Upper lobe of right lung (tissue), 1 donor: Measurements from ENCODE around the gene ABCA2. TPM values are rescaled to one million over a fixed set of nuclear protein-coding genes. Genes with fewer than 3 reads are reported as not detected.

ENCODE experiments used
- ATAC-seq: fragments of 200-7000 bp; cut with Tn5 transposase; one replicate; pipeline ENCODE4 v1.9.1; 2020; ENCODE audit warnings: mild to moderate bottlenecking, moderate library complexity
- DNase-seq: peaks from one replicate; pipeline ENCODE4 v3.0.0-alpha.2; 2020
- H3K27ac ChIP-seq: fragments of 200-600 bp; one replicate; pipeline ENCODE4 v1.8.0; 2022
- H3K27me3 ChIP-seq: fragments of 200-600 bp; one replicate; pipeline ENCODE4 v1.8.0; 2022; ENCODE audit warnings: mild to moderate bottlenecking
- H3K36me3 ChIP-seq: fragments of 200-600 bp; one replicate; pipeline ENCODE4 v1.8.0; 2022
- H3K4me1 ChIP-seq: fragments of 200-600 bp; one replicate; pipeline ENCODE4 v1.8.0; 2022
- H3K4me3 ChIP-seq: fragments of 200-600 bp; one replicate; pipeline ENCODE4 v1.8.0; 2022; ENCODE audit warnings: mild to moderate bottlenecking
- H3K9me3 ChIP-seq: fragments of 200-600 bp; one replicate; pipeline ENCODE4 v1.8.0; 2022
- intact Hi-C: fragments of 100-400 bp; cut with DNase I; formaldehyde crosslinking; loops from one replicate; pipeline ENCODE4 v1.11.0; 2022
- total RNA-seq: library from RNA; stranded (reverse); fragmentation: NEBNext Ultra II Directional; extraction: Animal tissue kit (Norgen Biotek cat#: 25700); gene quantifications from one replicate; pipeline ENCODE4 v1.2.1, GENCODE V29; 2021
- TF ChIP-seq, protein P1 (sequence below): fragments of 200-600 bp; IDR thresholded peaks from one replicate; pipeline ENCODE4 v1.8.0; 2022; ENCODE audit warnings: antibody characterized with exemption
- donor health status: DM: no; HTN: yes; CAD: no; lungs with severe emphysema.

The ABCA2 gene
- total RNA-seq, 1 donor from 2014 or later = 44.3 TPM

DNA sequence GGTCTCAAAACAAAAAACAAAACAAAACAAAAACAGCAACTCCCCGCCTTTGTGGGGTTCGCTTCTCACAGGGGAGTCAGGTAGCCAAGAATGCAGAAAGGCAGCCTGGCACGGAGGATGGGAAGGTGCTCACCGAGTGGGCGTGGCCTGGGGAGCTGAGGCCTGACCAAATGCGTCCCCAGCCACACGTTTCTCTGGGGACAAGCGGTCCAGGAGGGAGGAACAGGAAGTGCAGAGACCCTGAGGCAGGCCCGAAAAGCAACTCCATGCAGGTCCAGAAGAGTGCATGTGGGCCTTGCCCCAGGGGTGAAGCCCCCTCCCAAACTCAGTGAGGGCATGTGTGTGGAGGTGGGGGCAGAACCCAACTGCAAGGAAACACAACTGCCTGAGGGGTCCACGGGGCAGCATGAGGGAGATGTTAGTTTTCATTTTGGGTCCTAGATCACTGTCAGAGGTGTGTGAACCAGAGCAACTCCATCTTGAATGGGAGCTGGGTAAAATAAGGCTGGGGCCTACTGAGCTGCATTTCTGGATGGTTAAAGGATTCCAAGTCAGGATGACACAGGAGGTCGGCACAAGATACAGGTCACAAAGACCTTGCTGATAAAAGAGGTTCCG lies 46.7 kb upstream of the ABCA2 start:
- DNase-seq (no peak), ATAC-seq (no peak)
- Histone ChIP-seq H3K4me1 (peaks cover 20% of the 10 kb centered on the region), H3K27me3 (no peaks in the 10 kb centered on the region), H3K27ac (no peak overlapping the region), H3K9me3 (no peaks in the 10 kb centered on the region), H3K4me3 (no peak overlapping the region), H3K36me3 (peaks cover 7% of the 10 kb centered on the region)
- TF ChIP-seq, protein P1, sequence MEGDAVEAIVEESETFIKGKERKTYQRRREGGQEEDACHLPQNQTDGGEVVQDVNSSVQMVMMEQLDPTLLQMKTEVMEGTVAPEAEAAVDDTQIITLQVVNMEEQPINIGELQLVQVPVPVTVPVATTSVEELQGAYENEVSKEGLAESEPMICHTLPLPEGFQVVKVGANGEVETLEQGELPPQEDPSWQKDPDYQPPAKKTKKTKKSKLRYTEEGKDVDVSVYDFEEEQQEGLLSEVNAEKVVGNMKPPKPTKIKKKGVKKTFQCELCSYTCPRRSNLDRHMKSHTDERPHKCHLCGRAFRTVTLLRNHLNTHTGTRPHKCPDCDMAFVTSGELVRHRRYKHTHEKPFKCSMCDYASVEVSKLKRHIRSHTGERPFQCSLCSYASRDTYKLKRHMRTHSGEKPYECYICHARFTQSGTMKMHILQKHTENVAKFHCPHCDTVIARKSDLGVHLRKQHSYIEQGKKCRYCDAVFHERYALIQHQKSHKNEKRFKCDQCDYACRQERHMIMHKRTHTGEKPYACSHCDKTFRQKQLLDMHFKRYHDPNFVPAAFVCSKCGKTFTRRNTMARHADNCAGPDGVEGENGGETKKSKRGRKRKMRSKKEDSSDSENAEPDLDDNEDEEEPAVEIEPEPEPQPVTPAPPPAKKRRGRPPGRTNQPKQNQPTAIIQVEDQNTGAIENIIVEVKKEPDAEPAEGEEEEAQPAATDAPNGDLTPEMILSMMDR = no peak
- intact Hi-C loops = no loop called here

DNA sequence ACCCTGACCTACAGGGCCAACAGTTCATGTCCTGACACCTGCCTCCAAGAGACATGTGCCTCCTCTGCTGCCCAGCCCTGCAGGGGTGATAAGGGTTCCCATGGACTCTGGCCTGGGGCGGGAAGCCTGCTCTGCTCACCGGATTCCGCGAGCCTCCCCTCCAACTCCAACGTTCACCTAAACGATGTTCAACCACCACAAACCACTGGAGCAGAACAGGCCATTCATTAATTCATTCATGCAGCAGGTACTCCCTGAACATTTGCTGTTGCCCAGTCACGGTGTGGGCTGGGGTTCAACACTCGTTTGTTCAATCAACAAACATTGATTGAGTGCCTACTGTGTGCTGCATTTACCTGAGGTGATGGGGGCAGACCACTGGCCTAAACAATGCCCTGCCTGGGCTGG lies 46.0 kb upstream of the ABCA2 start:
- no peak for ATAC-seq
- TF ChIP-seq, protein P1 = no peak
- intact Hi-C loops = no loop called here
- H3K4me1 ChIP-seq = peaks cover 20% of the 10 kb centered on the region
- H3K36me3 ChIP-seq = no peaks in the 10 kb centered on the region
- no peak for DNase-seq
- H3K27ac ChIP-seq = no peak overlapping the region
- no peaks in the 10 kb centered on the region for H3K9me3 ChIP-seq
- H3K4me3 ChIP-seq = no peak overlapping the region
- peaks cover 7% of the 10 kb centered on the region for H3K27me3 ChIP-seq

DNA sequence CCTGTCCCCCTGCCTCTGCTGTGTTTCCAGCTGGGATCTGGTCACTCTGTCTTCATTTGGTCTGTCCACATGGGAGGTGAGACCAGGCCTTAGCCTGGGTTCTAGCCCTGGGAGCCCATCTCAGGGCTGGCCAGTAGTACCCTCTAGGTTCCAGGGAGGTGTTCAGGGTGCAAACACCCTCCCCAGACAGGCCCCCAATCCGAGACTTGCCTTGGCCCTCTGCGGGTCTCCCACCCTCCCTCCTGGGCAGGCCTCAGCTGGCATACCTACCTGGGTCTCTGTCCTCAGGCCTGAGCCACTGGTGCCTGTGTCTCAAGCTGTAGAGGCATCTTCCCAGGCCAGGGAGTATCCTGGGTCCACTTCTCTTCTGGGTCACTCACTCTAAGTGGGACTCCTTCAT lies 43.2 kb upstream of the ABCA2 start:
- ATAC-seq (no peak), DNase-seq (no peak)
- H3K4me3 ChIP-seq = peak overlapping the region; percentile 39
- H3K36me3 ChIP-seq = no peaks in the 10 kb centered on the region
- TF ChIP-seq, protein P1 = no peak
- H3K4me1 ChIP-seq = peaks cover 7% of the 10 kb centered on the region
- intact Hi-C loops = no loop called here
- H3K27me3 ChIP-seq = peaks cover 9% of the 10 kb centered on the region
- H3K27ac ChIP-seq = peak overlapping the region; percentile 67
- no peaks in the 10 kb centered on the region for H3K9me3 ChIP-seq

DNA sequence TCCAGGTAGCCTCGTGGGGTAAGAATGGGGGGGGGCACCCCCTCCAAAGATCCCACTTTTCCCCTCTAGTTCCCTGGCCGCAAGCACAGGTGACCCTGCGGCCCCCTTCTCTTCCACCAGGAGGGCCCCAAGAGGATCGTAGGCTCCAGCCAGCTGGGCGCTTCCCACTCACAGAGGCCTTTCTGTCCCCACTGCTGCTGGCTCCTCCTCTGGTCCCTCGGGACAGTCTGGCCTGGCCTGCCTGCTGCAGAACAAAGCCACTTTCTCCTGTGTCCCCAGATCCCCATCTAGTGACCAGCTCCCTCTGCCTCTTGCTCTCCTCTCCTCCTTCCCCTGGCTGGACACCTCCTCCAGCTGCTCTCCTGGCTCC lies 42.9 kb upstream of the ABCA2 start:
- H3K4me3 ChIP-seq = peak overlapping the region; percentile 39
- TF ChIP-seq, protein P1 = no peak
- intact Hi-C loops = no loop called here
- peak overlapping the region; percentile 67 for H3K27ac ChIP-seq
- H3K36me3 ChIP-seq = no peaks in the 10 kb centered on the region
- peaks cover 7% of the 10 kb centered on the region for H3K4me1 ChIP-seq
- peaks cover 9% of the 10 kb centered on the region for H3K27me3 ChIP-seq
- peak; percentile 13 for ATAC-seq
- no peaks in the 10 kb centered on the region for H3K9me3 ChIP-seq
- DNase-seq = no peak

DNA sequence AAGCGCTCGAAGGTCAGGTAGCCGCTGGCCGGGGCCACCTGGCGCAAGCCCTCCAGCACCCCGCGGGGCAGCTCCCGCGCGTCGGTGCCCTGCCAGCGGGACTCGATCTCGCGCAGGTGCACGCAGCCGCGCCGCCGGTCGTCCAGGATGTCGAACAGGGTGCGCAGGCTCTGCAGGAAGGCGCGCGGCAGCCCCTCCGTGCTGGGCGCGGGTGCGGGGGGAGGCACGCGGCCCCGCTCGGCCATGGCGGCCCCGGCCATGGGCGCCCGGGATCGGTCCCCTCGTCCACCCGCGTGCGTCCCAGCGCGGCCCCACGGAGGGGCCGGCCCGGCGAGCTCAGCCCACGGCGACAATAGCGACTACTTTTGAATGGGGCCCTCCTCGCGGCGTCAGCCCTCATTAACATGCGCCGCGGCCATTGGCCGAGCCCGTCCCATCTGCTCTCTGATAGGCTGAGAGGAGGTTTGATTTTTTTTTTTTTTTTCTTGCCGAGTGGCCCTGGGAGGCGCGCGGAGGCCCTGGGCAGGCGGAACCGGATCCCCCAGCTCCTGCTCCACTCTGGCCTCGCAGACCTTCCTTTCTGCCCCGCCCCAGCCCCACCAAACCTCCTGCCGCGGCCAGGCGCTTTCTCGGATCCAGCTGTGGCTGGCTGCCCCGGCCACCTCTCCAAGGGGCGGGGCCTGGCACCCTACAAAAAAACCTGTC lies 42.3 kb upstream of the ABCA2 start, which contains the start of gene SAPCD2:
TSS of gene SAPCD2 (minus strand) at position 357 of the 705 bp plus-strand sequence. CDS start at position 260, 97 bp downstream.
- DNase-seq (peak; percentile 94), ATAC-seq (peak; percentile 92)
- Histone ChIP-seq H3K27ac (peak within 1 kb of the TSS; percentile 67), H3K27me3 (peaks cover 9% of the 10 kb centered on the region), H3K36me3 (no peaks in the 10 kb centered on the region), H3K4me3 (peak within 1 kb of the TSS; percentile 39), H3K4me1 (peaks cover 7% of the 10 kb centered on the region), H3K9me3 (no peaks in the 10 kb centered on the region)
- intact Hi-C loops = no loop called here
- TF ChIP-seq, protein P1 = no peak
